Measurements from ENCODE around the gene INTS2. TPM values are rescaled to one million over a fixed set of nuclear protein-coding genes. Genes with fewer than 3 reads are reported as not detected.

Gene INTS2
- polyA plus RNA-seq, 1 donor from 2014 or later, result 23.7 TPM

- Histone ChIP-seq H3F3A (ENCODE audit: insufficient read depth, low read length, poor library complexity, severe bottlenecking) (no peaks in the 10 kb centered on the region), H3K79me2 (replicated peaks; ENCODE audit: insufficient read depth, low read length) (no peaks in the 10 kb centered on the region), H3K4me2 (ENCODE audit: low read length) (no peak overlapping the region), H4K20me1 (ENCODE audit: insufficient read depth) (no peaks in the 10 kb centered on the region), H3K27ac (ENCODE audit: low read length) (no peak overlapping the region), H3K9me2 (ENCODE audit: insufficient read depth, low read length) (no peaks in the 10 kb centered on the region), H3K27me3 (ENCODE audit: insufficient read depth, low read depth, low read length) (no peaks in the 10 kb centered on the region), H3K36me3 (ENCODE audit: insufficient read depth, low read length) (no peaks in the 10 kb centered on the region), H3K9me3 (ENCODE audit: low read length) (no peaks in the 10 kb centered on the region), H2AFZ (ENCODE audit: low read depth, low read length) (no peak overlapping the region), H3K9ac (ENCODE audit: low read length) (no peak overlapping the region), H3K4me3 (ENCODE audit: low read length) (no peak overlapping the region)
- TF ChIP-seq TAF1 (IDR thresholded peaks at IDR 0.05; ENCODE audit: low read depth) (no peak), EP300 (conservative IDR thresholded peaks at IDR 0.05; ENCODE audit: poor library complexity, severe bottlenecking) (no peak), CTCF (IDR thresholded peaks at IDR 0.05; ENCODE audit: poor library complexity, severe bottlenecking) (no peak), RAD21 (conservative IDR thresholded peaks at IDR 0.05) (no peak), EZH2 (IDR thresholded peaks at IDR 0.05; ENCODE audit: borderline replicate concordance, insufficient read depth, low read length, poor library complexity, severe bottlenecking) (no peak), SMC3 (conservative IDR thresholded peaks at IDR 0.05; ENCODE audit: poor library complexity) (no peak), MXI1 (conservative IDR thresholded peaks at IDR 0.05; ENCODE audit: poor library complexity, severe bottlenecking) (no peak), POLR2AphosphoS5 (IDR thresholded peaks at IDR 0.05) (no peak)
- TF ChIP-seq, protein P1, sequence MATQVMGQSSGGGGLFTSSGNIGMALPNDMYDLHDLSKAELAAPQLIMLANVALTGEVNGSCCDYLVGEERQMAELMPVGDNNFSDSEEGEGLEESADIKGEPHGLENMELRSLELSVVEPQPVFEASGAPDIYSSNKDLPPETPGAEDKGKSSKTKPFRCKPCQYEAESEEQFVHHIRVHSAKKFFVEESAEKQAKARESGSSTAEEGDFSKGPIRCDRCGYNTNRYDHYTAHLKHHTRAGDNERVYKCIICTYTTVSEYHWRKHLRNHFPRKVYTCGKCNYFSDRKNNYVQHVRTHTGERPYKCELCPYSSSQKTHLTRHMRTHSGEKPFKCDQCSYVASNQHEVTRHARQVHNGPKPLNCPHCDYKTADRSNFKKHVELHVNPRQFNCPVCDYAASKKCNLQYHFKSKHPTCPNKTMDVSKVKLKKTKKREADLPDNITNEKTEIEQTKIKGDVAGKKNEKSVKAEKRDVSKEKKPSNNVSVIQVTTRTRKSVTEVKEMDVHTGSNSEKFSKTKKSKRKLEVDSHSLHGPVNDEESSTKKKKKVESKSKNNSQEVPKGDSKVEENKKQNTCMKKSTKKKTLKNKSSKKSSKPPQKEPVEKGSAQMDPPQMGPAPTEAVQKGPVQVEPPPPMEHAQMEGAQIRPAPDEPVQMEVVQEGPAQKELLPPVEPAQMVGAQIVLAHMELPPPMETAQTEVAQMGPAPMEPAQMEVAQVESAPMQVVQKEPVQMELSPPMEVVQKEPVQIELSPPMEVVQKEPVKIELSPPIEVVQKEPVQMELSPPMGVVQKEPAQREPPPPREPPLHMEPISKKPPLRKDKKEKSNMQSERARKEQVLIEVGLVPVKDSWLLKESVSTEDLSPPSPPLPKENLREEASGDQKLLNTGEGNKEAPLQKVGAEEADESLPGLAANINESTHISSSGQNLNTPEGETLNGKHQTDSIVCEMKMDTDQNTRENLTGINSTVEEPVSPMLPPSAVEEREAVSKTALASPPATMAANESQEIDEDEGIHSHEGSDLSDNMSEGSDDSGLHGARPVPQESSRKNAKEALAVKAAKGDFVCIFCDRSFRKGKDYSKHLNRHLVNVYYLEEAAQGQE (IDR thresholded peaks at IDR 0.05; ENCODE audit: borderline replicate concordance), result no peak
Observed at GRCh38 chr17:61842899-61843298, 84.9 kb downstream of the INTS2 start.

DNA sequence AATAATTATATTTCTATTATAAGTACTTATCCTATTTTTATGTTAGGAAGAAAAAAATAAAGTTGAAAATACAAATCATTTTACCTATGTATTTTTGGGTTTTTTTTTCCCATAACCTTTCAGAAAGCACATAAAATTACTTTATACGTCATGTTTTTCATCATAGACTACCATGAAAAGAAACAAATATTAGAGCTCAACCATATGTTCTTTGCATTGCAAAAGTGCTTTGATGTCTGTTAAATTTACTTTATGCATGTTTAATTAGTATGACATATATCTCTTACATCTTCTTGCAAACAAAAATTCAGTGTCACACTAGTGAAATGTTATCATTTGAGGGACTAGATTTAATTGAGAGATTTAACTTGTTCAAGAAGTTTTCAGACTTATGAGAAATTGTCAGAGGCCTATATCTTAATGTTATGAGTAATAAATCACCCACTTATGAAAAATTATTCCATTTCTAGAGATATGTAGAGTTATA lies 88.4 kb downstream of the INTS2 start:
- Histone ChIP-seq H3K4me3 (ENCODE audit: low read length) (no peak overlapping the region), H3K9me3 (ENCODE audit: low read length) (no peaks in the 10 kb centered on the region), H3K36me3 (ENCODE audit: insufficient read depth, low read length) (no peaks in the 10 kb centered on the region), H3F3A (ENCODE audit: insufficient read depth, low read length, poor library complexity, severe bottlenecking) (no peaks in the 10 kb centered on the region), H3K9ac (ENCODE audit: low read length) (no peak overlapping the region), H4K20me1 (ENCODE audit: insufficient read depth) (no peaks in the 10 kb centered on the region), H3K79me2 (replicated peaks; ENCODE audit: insufficient read depth, low read length) (no peaks in the 10 kb centered on the region), H3K4me2 (ENCODE audit: low read length) (no peak overlapping the region), H2AFZ (ENCODE audit: low read depth, low read length) (no peak overlapping the region), H3K27me3 (ENCODE audit: insufficient read depth, low read depth, low read length) (no peaks in the 10 kb centered on the region), H3K9me2 (ENCODE audit: insufficient read depth, low read length) (no peaks in the 10 kb centered on the region), H3K27ac (ENCODE audit: low read length) (no peak overlapping the region)
- TF ChIP-seq RAD21 (conservative IDR thresholded peaks at IDR 0.05), result no peak
- TF ChIP-seq, protein P1 (IDR thresholded peaks at IDR 0.05; ENCODE audit: borderline replicate concordance), result no peak
- no peak for TF ChIP-seq CTCF (IDR thresholded peaks at IDR 0.05; ENCODE audit: poor library complexity, severe bottlenecking)
- no peak for TF ChIP-seq MXI1 (conservative IDR thresholded peaks at IDR 0.05; ENCODE audit: poor library complexity, severe bottlenecking)
- no peak for TF ChIP-seq POLR2AphosphoS5 (IDR thresholded peaks at IDR 0.05)
- no peak for TF ChIP-seq EP300 (conservative IDR thresholded peaks at IDR 0.05; ENCODE audit: poor library complexity, severe bottlenecking)
- no peak for TF ChIP-seq SMC3 (conservative IDR thresholded peaks at IDR 0.05; ENCODE audit: poor library complexity)
- no peak for TF ChIP-seq EZH2 (IDR thresholded peaks at IDR 0.05; ENCODE audit: borderline replicate concordance, insufficient read depth, low read length, poor library complexity, severe bottlenecking)
- no peak for TF ChIP-seq TAF1 (IDR thresholded peaks at IDR 0.05; ENCODE audit: low read depth)
